Measurements from ENCODE around the gene KSR1. TPM values are rescaled to one million over a fixed set of nuclear protein-coding genes. Genes with fewer than 3 reads are reported as not detected.
A peak's percentile ranks its signal among the peaks of the same experiment; 100 is the strongest.

Gene KSR1
- total and polyA plus RNA-seq, 2 of the 4 experiments (the other 2 are of a cell fraction) = 12.5 to 21.9 TPM

DNA sequence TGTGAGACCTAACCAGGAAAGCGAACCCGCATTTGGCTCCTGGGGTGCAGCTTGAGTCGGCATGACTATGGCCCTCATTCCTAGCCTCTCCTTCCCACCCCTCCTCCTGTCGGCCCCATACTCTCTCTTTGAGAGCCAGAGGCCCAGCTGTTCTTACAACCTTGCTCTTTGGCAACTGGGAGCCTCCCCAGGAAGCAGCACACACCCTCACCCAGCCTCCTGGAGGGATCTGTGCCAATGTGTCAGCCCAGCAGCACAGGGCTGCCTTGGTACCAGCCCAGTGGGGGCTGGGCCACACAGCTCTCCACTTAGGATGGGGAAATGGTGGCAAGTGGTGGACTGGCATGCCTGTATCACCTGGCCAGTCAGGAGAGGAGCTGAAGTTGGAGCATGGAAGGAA is 104.4 kb downstream of the KSR1 start:
- intact Hi-C loops (cut with micrococcal nuclease) = loop anchor here (1.0 kb wide), 1 partner anchor 207 kb away; no protein-coding TSS in a partner anchor
- peak overlapping the region; percentile 37 for H3K56ac ChIP-seq (ENCODE audit: extremely low read depth, insufficient read depth, low read length)
- no peaks in the 10 kb centered on the region for H3K9me3 ChIP-seq (ENCODE audit: control insufficient read depth, insufficient read depth, low read length)
- peaks cover 46 to 86% of the 10 kb centered on the region in 2 experiments for H3K79me1 ChIP-seq (ENCODE audit: low read depth in 1 of 2, low read length in 2 of 2)
- peaks cover 20% of the 10 kb centered on the region for H3K4me1 ChIP-seq (ENCODE audit: control insufficient read depth, insufficient read depth, low read length)
- H4K91ac ChIP-seq (ENCODE audit: insufficient read depth, low read depth, low read length) = peak overlapping the region; percentile 90
- H2BK5ac ChIP-seq (ENCODE audit: low read depth, low read length, poor library complexity, severe bottlenecking) = peak overlapping the region; percentile 58
- no peak for TF ChIP-seq NFE2L2 (IDR thresholded peaks at IDR 0.05; ENCODE audit: low read depth, low read length)
- TF ChIP-seq MAZ (IDR thresholded peaks at IDR 0.05; ENCODE audit: borderline replicate concordance, low read depth, low read length) = no peak
- TF ChIP-seq, protein P1, sequence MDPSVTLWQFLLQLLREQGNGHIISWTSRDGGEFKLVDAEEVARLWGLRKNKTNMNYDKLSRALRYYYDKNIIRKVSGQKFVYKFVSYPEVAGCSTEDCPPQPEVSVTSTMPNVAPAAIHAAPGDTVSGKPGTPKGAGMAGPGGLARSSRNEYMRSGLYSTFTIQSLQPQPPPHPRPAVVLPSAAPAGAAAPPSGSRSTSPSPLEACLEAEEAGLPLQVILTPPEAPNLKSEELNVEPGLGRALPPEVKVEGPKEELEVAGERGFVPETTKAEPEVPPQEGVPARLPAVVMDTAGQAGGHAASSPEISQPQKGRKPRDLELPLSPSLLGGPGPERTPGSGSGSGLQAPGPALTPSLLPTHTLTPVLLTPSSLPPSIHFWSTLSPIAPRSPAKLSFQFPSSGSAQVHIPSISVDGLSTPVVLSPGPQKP (IDR thresholded peaks at IDR 0.05; ENCODE audit: borderline replicate concordance, low read depth, low read length) = no peak
- no peak for TF ChIP-seq CEBPB (IDR thresholded peaks at IDR 0.05; ENCODE audit: low read depth, low read length)
- TF ChIP-seq FOS (IDR thresholded peaks at IDR 0.05; ENCODE audit: low read depth, low read length) = no peak
- TF ChIP-seq, protein P2, sequence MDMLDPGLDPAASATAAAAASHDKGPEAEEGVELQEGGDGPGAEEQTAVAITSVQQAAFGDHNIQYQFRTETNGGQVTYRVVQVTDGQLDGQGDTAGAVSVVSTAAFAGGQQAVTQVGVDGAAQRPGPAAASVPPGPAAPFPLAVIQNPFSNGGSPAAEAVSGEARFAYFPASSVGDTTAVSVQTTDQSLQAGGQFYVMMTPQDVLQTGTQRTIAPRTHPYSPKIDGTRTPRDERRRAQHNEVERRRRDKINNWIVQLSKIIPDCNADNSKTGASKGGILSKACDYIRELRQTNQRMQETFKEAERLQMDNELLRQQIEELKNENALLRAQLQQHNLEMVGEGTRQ (IDR thresholded peaks at IDR 0.05; ENCODE audit: low read depth, low read length) = no peak
- TF ChIP-seq SMC3 (IDR thresholded peaks at IDR 0.05; ENCODE audit: low read depth, low read length) = no peak
- TF ChIP-seq RFX5 (IDR thresholded peaks at IDR 0.05; ENCODE audit: low read depth, low read length) = no peak
- no peak for TF ChIP-seq MAFK (IDR thresholded peaks at IDR 0.05; ENCODE audit: low read depth, low read length)
- peak overlapping the region; percentile 85 for H4K5ac ChIP-seq (ENCODE audit: low read depth, low read length)
- ATAC-seq (ENCODE audit: low read depth) (peak; percentile 16), DNase-seq (peak; percentile 29)
- CTCF ChIA-PET = interaction anchor here (1.1 to 1.7 kb wide), 4 partner anchors 10 to 39 kb away, joined by 3 to 4 read pairs (median 4); no protein-coding TSS in a partner anchor
- no peaks in the 10 kb centered on the region for H3K27me3 ChIP-seq (ENCODE audit: control insufficient read depth, insufficient read depth, low read length)
- H3K4me2 ChIP-seq (ENCODE audit: low read depth, low read length) = peak overlapping the region; percentile 21
- peak overlapping the region; percentile 66 to 97 for H4K8ac ChIP-seq (ENCODE audit: low read depth in 2 of 2, low read length in 2 of 2)
- H3K18ac ChIP-seq (ENCODE audit: low read depth, low read length) = peak overlapping the region; percentile 88
- H2AK5ac ChIP-seq (ENCODE audit: low read depth, low read length) = peak overlapping the region; percentile 93
- H2AK9ac ChIP-seq (replicated peaks; ENCODE audit: low read depth, low read length, poor library complexity) = peak overlapping the region; percentile 94
- no CpG with 5 or more reads among the region's 4 CpGs for WGBS, 2 experiments (ENCODE audit: extremely low coverage in 2 of 2, insufficient read length in 1 of 2)
- H2BK15ac ChIP-seq (ENCODE audit: low read depth, low read length) = peak overlapping the region; percentile 74; the same call in 2 of the 3 replicates
- in situ Hi-C loops (cut with MboI; ENCODE audit: low sequenced_read_pairs) = no loop called here
- H2BK120ac ChIP-seq (ENCODE audit: low read depth, low read length) = peak overlapping the region; percentile 96
- BruUV-seq (replicated peaks) = no TSS peak
- peaks cover 30% of the 10 kb centered on the region for H3K9me1 ChIP-seq (ENCODE audit: insufficient read depth, low read length)
- H3K9ac ChIP-seq (ENCODE audit: low read depth, low read length) = peak overlapping the region; percentile 31
- H3K23ac ChIP-seq (ENCODE audit: low read depth, low read length) = peak overlapping the region; percentile 93
- dilution Hi-C loops (cut with HindIII; ENCODE audit: low sequenced_read_pairs, unreplicated experiment) = no loop called here
- peak overlapping the region; percentile 94 for H2BK20ac ChIP-seq (ENCODE audit: low read depth, low read length)
- no peak overlapping the region for H3K4me3 ChIP-seq (ENCODE audit: insufficient read depth, low read depth, low read length)
- H3K4ac ChIP-seq (ENCODE audit: low read depth, low read length) = peak overlapping the region; percentile 96
- POLR2A ChIA-PET (ENCODE audit: unreplicated experiment) = no interaction called here
- peak overlapping the region; percentile 86 for H3K27ac ChIP-seq (ENCODE audit: insufficient read depth, low read length)
- peak overlapping the region; percentile 97 for H3K14ac ChIP-seq (replicated peaks; ENCODE audit: low read depth, low read length)
- H2AFZ ChIP-seq (replicated peaks; ENCODE audit: low read length, poor library complexity) = peak overlapping the region; percentile 83
- H3K36me3 ChIP-seq (ENCODE audit: control insufficient read depth, insufficient read depth, low read length) = peaks cover 22% of the 10 kb centered on the region
- peaks cover 5% of the 10 kb centered on the region; the same call in 1 of the 2 replicates for H4K20me1 ChIP-seq (ENCODE audit: insufficient read depth, low read length)
